ENCODE results near the gene PLXNA1.

- TF ChIP-seq MAX (IDR thresholded peaks at IDR 0.05) (no peak), RAD21 (IDR thresholded peaks at IDR 0.05; ENCODE audit: low read depth) (no peak), TEAD4 (IDR thresholded peaks at IDR 0.05) (no peak), CREB1 (IDR thresholded peaks at IDR 0.05; ENCODE audit: low read depth) (no peak), EP300 (IDR thresholded peaks at IDR 0.05; ENCODE audit: borderline replicate concordance) (no peak), TAF1 (IDR thresholded peaks at IDR 0.05; ENCODE audit: low read depth) (no peak), CEBPB (IDR thresholded peaks at IDR 0.05) (no peak), YY1 (IDR thresholded peaks at IDR 0.05; ENCODE audit: low read depth) (no peak), FOXM1 (IDR thresholded peaks at IDR 0.05; ENCODE audit: borderline replicate concordance, low read depth) (no peak), REST (IDR thresholded peaks at IDR 0.05; ENCODE audit: low read depth) (no peak)
These were observed 43.7 kb downstream of the PLXNA1 start for GRCh38 chr3:127026661-127027060.

Measured in Ishikawa (cell line).